HG02981 (cell line): ENCODE results near the gene MAPK1.
"Not testable (repeated sequence)": the region's sequence is repeated elsewhere in the genome, so short reads cannot be mapped to it uniquely, and the experiment has no call there.

Experiments used
- ATAC-seq: cut with Tn5 transposase; IDR thresholded peaks from one replicate; pipeline ENCODE4 v1.9.1; 2021; ENCODE audit warnings: mild to moderate bottlenecking, moderate library complexity; ENCODE audit not compliant: unreplicated experiment

Gene MAPK1

DNA sequence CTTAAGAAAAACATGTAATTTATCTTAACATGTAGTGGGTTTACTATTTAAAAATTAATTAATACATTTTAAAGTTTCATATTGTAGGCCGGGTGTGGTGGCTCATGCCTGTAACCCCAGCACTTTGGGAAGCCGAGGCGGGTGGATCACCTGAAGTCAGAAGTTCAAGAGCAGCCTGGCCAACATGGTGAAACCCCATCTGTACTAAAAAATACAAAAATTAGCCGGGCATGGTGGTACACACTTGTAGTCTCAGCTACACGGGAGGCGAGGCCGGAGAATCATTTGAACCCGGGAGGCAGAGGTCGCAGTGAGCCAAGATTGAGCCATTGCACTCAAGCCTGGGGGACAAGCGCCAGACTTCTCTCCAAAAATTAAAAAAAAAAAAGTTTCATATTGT, 73.7 kb downstream of the MAPK1 start:
- ATAC-seq: not testable (repeated sequence)

DNA sequence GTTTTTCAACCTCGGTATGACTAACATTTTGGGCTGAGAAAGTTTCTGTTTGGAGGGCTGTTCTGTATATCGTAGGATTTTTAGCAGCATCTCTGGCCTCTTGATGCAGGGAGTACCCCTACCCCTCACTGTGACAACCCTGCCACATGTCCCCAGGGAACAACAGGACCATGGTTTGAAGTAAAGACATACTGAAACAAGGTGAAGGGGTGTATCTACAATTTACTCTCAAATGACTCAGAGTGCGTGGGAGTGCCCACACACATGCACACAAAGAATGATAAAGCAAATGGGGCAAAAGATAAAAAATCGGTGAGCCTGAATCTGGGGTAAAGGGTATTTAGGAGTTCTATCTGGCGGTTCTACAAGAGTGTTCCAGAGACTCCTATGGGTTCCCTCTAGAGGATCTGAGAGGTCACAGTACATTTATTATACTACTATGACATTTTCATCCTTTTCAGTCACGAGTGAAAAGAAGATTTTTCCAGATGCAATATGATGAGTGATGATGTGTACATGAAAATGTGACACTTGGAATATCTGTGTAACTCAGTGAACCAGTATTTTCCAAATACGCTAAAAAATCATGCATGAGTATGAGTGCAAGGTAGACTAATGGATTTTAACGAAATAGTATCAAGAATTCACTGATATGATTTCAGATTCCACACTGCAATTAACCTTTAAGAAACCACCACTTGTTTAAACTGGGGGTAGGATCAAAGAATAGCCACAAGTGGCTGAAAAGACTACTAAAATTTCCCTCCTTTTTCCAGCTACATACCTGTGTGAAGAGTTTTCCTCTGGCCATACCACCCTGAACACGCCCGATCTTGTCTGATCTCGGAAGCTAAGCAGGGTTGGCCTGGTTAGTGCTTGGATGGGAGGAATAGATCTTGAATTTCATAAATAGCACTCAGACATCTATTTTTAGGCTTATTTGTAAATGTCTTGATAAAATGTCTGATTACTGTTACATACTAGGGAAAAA, 75.5 kb downstream of the MAPK1 start:
- no peak for ATAC-seq

DNA sequence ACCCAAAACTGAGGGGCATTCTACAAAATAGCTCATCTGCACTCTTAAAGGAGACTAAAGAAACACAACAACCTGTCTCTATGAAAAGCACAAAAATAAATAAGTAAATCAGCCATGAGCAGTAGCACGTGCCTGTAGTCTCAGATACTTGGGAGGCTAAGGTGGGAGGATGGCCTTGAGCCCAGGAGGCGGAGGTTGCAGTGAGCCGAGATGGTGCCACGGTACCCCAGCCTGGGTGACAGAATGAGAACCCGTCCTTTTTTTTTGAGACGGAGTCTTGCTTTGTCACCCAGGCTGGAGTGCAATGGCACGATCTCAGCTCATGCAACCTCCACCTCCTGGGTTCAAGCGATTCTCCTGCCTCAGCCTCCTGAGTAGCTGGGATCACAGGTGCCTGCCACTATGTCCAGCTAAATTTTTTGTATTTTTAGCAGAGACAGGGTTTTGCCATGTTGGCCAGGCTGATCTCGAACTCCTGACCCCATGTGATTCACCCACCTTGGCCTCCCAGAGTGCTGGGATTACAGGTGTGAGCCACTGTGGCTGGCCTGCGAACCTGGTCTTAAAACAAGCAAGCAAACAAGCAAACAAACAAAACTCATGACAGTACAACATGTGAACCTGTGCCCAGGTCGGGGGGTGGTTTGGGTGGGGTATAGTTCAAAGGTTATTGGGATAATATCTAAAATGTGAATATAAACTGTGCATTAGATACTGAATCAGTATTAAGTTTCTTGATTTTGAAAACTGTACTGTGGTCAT, 76.4 kb downstream of the MAPK1 start:
- not testable (repeated sequence) for ATAC-seq

DNA sequence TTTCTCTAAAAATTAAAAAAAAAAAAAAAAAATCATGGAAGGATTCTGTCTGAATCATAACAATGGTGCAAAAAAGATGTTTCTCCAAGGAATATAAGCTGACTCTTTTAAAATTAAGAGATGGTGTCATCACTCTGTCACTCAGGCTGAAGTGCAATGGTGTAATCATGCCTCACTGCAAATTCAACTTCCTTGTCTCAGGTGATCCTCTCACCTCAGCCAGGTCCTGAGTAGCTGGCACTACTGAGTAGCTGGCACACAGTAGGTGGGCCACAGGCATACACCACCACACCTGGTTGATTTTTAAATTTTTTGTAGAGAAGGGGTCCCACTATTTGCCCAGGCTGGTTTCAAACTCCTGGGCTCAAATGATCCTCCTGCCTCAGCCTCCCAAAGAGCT, 77.1 kb downstream of the MAPK1 start:
- no peak for ATAC-seq

DNA sequence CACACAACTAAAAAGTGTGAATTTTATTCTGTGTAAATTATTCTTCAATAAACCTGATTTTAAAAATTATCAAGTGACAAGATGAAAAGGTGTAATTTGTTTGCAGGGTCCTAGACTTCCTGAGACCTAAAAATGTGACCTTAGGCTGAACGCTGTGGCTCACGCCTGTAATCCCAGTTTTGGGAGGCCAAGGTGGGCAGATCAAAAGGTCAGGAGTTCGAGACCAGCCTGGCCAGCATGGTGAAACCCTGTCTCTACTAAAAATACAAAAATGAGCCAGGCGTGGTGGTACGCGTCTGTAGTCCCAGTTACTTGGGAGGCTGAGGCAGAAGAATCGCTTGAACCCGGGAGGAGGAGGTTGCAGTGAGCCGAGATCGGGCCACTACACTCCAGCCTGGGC, 79.9 kb downstream of the MAPK1 start:
- not testable (repeated sequence) for ATAC-seq

DNA sequence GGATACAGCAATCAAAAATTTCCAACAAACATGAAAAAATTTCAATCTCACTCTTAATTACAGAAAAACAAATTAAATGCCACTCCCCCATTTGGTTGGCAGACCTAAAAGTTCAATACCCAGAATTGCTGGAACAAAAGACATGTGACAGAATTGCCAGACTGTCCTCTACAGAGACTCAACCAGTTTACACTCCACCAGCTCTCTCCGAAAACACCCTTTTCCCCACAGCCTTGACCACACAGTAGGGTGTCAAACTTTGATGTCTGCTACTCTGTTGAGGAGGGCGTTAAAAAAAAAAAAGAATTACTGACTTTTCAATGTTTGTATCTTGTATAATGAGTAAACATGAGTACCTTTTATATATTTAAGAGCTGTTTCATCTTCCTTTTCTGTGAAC, 87.2 kb downstream of the MAPK1 start:
- ATAC-seq: no peak

DNA sequence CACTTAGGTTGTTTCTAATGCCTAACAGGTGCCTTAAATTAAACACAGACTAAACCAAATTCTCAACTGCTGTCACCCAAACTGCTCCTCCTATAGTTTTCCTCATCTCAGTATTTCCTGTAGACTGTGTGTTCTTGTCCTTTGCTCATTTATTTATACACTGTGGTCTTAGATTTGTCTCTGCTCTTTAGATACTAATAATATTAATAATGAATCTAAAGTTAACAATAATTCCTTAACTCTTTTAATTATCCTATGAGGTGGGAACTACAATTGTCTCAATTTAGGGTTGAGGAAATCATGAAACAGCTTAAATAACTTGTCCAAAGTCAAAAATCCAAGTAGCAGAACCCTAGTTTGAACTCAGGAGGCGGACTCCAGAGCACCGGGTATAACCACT, 88.0 kb downstream of the MAPK1 start:
- no peak for ATAC-seq

DNA sequence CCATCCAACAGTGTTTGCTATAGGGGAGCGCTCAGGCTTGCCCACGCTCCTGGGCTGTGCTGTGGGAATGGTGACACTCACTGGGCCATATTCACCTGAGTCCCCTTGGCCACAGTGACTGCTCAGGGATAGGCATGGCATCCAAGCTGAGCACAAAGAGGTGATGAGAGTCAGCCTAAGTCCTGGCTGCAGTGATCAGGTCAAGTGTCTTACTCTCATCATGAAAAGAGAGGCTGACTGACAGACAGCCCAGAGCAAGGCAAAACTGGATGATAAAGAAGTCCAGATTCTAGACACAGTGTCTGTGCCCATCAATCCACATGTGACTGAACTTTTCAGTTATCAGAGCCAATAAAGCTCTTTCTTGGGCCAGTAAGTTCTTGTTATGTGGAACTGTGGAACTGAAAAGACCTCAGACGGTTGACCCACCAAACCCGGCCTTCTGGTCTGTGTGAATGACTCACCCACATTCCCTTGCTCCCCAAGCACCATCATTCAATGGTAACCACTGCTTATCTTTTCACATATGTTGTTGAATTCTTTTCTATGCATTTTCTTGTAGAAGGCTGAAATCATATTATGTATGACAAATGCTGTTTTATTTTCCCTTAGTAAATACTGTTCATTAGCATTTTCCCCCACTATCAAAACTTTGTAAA, 88.6 kb downstream of the MAPK1 start:
- no peak for ATAC-seq

DNA sequence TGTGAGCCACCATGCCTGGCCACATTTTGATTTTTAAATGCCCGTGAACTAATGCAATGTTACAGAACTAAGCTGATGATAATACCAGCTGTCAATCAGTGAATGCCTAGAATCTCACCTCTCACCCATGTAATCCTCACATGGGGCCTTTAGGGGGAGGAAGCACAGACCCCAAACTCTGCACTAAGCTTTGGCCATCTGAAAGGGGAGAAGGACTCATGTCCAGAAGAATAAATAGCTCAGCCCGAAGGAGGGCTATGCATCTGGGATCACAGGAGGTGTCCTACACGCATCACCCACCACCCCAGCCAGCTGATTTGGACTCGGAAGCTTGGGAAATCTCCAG, 95.8 kb downstream of the MAPK1 start:
- ATAC-seq: no peak

DNA sequence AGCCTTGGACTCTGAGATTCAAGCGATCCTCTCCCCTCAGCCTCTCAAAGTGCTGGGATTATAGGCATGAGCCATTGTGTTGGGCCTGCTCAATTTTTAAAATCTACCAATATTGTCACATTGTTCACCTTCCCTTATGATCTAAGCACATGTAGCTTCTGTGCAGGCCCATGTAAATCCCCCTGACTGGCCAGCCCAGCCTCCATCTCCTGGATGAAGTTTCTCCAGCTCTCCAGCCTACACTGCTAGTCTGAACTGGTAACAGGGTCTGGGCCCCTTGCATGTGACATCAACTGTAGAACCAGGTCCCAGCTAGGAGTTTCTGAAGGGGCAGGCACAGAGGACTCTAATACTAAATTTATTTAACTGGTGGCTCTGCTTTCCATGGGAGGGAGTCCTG, 99.0 kb downstream of the MAPK1 start:
- ATAC-seq: no peak

DNA sequence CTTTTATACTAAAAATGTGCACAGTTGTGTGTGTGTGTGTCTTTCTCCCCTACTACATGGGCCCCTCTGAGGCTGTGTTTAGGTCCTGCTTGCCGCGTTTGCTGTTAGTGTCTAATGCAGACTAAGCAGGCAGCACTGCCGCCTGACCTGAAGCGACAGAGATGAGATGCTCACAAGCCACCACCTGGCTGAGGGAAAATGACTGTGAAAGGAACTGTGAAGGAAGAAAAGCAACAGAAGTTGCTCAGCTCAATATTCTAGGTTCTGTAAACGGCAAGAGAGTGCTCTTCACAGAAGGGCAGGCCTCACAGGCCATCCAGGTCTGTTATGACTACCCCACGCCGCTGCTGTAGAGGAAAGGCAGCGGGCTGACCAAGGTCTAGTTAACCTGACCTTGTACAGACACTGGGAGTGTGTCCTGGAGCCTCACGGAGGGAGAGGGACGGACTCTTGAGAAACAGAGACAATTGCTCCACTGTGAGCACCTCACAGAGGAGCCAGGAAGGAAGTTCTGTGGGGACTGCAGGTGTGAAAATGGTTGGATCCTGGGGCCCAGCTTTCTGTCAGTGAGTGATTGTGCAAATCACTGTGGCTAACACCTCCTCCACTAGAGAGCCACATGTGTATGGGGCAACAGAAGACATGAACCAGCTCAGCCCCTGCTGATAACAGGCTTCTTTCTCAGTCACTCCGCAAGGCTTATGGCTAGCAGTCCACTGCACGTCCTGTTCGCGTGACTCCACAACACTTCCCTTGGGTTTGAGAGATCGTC, 100.6 kb downstream of the MAPK1 start:
- no peak for ATAC-seq

DNA sequence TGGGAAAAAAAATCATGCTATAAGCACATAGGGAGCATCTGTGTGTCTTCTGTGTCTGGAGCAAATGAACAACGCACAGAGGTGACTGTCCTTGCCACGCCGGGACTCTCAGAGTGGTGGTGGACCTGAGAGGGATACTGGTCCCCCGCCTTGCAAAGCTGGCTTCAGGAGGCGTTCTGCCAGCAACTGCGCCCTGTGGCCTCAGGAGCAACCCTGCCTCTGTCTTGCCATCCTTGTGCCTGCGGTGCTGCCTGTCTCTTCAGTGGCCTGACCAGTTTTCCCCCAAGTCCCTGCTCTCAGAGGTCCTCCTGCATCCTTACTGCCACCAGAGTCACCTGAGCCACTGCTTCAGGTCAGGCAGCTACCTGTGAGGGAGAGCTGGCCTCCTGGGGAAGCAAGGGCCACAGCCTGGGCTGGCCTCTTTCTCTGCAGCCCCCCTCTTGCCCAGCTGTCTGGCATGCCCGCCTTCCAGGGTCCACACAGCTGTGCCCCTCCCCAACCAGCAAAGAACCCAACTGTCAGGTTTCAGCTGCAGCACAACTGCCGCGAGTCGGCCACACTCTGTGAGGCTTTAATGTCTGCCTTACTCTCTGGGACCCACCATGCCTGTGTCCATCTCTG, 101.4 kb downstream of the MAPK1 start:
- no peak for ATAC-seq

DNA sequence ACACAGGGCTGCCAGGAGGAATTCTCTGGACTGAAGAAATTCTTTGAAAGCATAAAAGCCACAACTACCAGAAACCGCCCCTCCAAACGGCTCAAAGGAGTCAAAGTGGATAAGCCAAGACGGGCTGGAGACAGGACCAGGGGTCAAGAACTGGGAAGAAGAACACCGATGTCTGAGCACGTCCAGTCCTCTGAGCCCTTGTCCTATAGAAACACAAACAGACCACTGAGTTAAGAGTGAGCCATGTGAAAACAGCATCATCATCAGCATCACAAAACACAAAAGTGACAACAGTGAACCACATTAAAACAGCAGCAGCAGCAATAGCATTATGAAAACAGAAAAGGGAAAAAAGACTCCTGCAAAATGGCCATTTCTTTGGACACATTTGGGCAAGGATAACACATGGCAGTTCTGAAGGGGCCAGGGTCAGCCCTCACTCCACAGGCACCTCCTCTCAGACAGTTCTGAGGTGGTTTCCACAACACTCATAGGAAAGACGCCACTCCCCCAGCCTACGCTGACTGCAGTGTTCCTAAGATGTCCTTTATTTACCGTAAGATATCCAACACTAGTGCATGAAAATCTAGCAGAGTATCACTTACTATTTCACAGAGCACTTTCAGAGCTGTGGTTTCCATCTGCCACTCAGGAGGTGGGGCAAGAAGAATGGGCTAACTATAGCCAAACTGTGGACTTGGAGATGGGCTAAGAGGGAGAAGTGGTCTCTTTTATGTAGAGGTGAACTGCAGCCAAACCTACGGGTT, 103.2 kb downstream of the MAPK1 start:
- ATAC-seq: no peak

DNA sequence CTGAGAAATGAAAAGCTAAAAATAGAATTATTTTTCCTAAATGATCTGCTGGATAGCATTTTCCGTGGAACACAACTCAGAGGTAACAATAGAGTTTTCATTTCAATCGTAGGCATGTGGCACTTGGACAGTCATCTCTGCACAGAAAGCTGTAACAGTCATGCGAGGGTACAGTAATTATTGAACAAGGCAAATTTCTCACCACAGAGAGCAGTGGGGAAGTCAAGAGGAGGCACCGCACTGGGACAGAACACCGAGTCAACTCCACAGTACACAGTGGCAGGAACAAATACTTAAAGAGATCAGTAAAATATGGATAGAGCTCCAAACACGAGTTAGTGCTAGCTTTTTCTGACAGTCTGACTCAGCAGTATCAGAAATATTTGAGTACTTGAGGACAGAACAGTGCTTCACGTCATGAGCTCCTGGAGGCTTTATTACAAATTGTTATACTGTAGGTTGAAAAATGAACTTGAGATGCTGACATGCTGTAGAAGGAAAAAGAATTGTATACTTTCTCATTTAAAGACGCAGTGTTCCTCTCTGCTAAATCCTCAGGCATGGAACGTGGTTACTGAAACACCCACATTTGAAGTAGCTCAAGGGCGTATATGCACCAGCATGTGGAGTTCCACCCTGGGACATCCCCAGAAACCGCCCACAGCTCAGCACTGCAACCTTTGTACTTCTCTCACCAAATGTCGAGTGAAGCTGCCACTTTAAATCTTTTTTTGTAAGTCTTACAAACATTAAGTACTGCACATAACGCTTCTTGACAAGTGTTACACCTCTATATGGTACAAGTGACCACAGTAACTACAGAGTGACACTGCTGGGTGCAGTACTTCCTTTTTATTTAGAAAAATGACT, 104.5 kb downstream of the MAPK1 start:
- ATAC-seq: no peak

DNA sequence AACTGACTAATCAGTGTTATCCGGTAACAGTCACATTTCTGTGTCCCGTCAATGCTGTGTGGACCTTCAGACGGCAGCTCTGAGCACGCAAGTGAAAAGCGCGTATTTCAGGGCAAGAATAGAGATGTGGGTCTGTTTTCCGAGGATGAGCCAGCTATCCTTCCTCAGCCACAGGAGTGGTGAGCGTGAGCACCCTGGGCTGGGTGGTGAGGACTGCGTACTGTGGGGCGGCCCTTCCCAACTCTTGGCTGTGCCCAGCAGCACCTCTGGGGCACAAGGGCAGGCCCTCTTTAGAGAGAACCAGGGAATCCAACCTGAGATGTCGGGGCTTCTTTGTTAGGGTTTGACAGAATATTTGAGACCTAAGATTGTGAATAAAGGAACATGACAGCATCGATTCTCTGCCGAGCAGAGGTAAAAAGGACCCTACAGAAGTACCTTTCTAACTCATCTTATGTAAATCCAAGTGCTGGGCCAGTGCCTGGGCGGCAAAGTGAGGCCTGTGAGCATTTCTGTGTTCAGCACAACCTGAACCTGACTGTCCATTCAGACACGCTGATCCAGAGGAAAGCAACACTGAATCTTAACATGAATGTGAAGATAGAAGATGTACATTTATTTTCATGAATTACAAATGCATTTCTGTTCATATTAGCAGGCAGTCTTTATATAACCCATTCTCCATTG, 105.3 kb downstream of the MAPK1 start:
- ATAC-seq: no peak

DNA sequence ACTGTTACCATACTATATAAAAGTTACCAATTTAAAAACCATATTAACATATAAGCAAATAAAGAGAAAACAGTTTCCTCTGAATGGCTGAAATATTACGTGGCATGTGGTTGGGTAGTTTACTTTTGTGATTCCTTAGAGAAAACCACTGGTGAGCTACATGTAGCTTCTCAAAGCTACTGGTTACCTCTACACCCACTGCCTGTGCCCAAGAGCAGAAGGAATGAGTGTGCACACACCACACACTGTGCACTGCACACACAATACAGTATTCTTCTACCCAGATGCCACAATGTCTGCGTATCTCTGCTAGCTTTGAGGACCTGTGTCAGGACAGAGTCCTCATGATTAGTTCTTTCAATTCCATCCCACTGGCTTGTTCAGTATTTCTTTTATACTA, 106.4 kb downstream of the MAPK1 start:
- no peak for ATAC-seq

DNA sequence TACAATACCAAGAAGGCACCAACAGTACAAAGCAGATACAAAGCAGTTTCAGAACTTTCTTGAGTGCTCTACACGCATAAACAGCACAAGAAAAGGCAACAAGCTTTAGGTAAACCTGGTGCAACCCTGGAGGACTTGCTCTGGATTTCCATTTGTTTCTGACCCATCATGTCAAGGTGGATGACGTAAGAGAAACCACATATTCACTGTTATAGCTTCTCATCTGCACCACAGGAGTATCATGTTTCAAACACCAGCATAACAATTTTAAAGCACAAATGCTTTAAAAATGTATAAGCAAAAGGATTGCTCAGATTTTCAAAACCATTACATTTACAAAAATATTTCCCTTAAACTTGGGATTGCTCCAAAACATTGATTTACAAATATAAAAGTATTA, 106.8 kb downstream of the MAPK1 start:
- ATAC-seq: no peak
